C4-2B (cell line): ENCODE data around the gene ARL15.
"Not testable (repeated sequence)": the region's sequence is repeated elsewhere in the genome, so short reads cannot be mapped to it uniquely, and the experiment has no call there.

Experiments used
- H3K27ac ChIP-seq: fragments of 450-650 bp; 2 replicates; pipeline ENCODE4 v1.5.1; 2017
- ZFX ChIP-seq: fragments of 450-650 bp; IDR thresholded peaks from 2 replicates; pipeline ENCODE4 v1.6.1; 2017
- TF ChIP-seq, protein P1 (sequence below): fragments of 450-650 bp; conservative IDR thresholded peaks from 2 replicates; pipeline ENCODE4 v1.5.1; 2017; ENCODE audit warnings: mild to moderate bottlenecking

ARL15 gene

DNA sequence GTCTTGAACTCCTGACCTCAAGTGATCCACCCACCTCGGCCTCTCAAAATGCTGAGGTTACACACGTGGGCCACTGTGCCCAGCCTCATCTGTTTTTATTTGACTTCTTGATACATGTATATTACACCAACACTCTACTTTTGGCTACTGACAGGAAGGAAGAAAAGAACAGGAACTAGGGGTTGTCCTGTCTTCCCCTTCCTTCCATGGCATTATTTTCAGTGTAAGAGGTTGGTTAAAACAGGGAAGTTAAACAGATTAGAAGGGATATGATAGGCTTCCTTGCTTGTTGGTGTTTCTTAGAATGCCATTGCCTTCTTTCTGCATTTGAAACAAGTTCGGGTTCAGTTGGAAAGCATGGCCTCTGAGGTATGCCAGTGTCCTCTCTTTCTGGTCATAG, 437.1 kb downstream of the ARL15 start:
- TF ChIP-seq ZFX = no peak
- H3K27ac ChIP-seq = no peak overlapping the region

GRCh38 chr5:53871775-53872174, 438.6 kb downstream of the ARL15 start:
- H3K27ac ChIP-seq = no peak overlapping the region
- TF ChIP-seq ZFX = no peak
- TF ChIP-seq, protein P1, sequence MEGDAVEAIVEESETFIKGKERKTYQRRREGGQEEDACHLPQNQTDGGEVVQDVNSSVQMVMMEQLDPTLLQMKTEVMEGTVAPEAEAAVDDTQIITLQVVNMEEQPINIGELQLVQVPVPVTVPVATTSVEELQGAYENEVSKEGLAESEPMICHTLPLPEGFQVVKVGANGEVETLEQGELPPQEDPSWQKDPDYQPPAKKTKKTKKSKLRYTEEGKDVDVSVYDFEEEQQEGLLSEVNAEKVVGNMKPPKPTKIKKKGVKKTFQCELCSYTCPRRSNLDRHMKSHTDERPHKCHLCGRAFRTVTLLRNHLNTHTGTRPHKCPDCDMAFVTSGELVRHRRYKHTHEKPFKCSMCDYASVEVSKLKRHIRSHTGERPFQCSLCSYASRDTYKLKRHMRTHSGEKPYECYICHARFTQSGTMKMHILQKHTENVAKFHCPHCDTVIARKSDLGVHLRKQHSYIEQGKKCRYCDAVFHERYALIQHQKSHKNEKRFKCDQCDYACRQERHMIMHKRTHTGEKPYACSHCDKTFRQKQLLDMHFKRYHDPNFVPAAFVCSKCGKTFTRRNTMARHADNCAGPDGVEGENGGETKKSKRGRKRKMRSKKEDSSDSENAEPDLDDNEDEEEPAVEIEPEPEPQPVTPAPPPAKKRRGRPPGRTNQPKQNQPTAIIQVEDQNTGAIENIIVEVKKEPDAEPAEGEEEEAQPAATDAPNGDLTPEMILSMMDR = no peak

GRCh38 chr5:53871050-53871449, 439.3 kb downstream of the ARL15 start:
- TF ChIP-seq ZFX = no peak
- TF ChIP-seq, protein P1 = peak; percentile 52
- no peak overlapping the region for H3K27ac ChIP-seq

DNA sequence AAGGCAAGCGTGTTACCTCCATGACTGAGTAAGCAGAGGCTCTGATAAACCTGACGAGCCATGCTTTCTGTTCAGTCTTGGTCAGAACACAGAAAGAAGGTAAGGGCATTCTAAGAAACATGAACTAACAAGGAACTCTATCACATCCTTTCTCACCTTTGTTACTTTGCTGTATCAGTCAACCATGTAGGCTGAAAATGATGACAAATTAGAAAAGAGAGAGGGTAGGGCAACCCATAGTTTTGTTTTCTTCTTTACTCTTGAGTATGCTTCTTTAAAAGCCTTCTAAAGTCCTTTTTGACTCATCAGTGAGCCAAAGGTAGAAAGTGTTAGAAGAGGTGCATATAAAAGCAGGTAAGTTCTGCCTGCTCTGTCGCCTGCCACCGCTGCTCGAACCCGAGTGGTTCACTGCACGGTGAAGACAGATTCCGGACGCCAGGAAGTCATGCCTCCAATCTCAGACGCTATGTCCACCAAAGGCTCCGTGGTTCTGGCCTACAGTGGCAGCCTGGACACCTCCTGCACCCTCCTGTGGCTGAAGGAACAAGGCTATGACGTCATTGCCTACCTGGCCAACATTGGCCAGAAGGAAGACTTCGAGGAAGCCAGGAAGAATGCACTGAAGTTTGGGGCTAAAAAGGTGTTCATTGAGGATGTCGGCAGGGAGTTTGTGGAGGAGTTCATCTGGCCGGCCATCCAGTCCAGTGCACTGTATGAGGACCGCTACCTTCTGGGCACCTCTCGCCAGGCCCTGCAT, 451.5 kb downstream of the ARL15 start:
- no peak overlapping the region for H3K27ac ChIP-seq

DNA sequence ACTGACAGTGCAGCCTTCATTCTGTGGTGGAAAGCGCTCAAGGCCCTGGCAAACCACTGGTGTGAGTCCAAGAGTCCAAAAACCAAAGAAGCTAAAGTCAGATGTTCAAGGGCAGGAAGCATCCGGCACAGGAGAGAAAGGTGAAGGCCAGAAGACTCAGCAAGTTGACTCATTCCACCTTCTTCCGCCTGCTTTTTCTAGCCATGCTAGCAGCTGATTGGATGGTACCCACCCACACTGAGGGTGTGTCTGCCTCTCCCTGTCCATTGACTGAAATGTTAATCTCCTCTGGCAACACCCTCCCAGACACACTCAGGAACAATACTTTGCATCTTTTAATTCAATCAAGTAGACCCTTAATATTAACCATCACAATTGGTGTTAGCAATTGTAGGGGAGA, 453.9 kb downstream of the ARL15 start:
- no peak overlapping the region for H3K27ac ChIP-seq
- TF ChIP-seq, protein P1 = no peak
- TF ChIP-seq ZFX = no peak

More for the DNA sequence above, 451.5 kb downstream of the ARL15 start:
- TF ChIP-seq, protein P1 = no peak
- no peak for TF ChIP-seq ZFX

GRCh38 chr5:53836851-53837430, 473.4 kb downstream of the ARL15 start:
- H3K27ac ChIP-seq = not testable (repeated sequence)

- no peak overlapping the region for H3K27ac ChIP-seq
- TF ChIP-seq ZFX = no peak
- TF ChIP-seq, protein P1 = no peak
Measured at GRCh38 chr5:53834500-53834899, 475.9 kb downstream of the ARL15 start.
